Endothelial cell of coronary artery (primary cell): ENCODE data around the gene AMMECR1L. TPM values are rescaled to one million over a fixed set of nuclear protein-coding genes. Genes with fewer than 3 reads are reported as not detected.

Source experiments
- total RNA-seq: library from RNA; depleted of rRNA; stranded (reverse); fragments of >200 nt; gene quantifications from 2 replicates; pipeline ENCODE4 v1.2.3, GENCODE V29; 2014

The AMMECR1L gene
- 16.0 and 20.7 TPM in 2 replicates for total RNA-seq

GRCh38 chr2:127885780-127886592 lies at the start of gene AMMECR1L:
Gene AMMECR1L (minus strand): TSS chr2:127885956. CDS start chr2:127874234, 11,722 bp downstream.

Other genes with a start within 250 kb of the AMMECR1L start
- not detected in 2 replicates for gene GPR17, start 239.8 kb downstream of the AMMECR1L start, total RNA-seq
- gene LIMS2, start 210.4 kb downstream of the AMMECR1L start, total RNA-seq: 9.4 and 22.1 TPM in 2 replicates
- gene SFT2D3, start 184.5 kb downstream of the AMMECR1L start, total RNA-seq: 2.7 and 2.9 TPM in 2 replicates
- 23.8 and 29.6 TPM in 2 replicates for gene WDR33, start 74.8 kb downstream of the AMMECR1L start, total RNA-seq
- 23.3 and 24.8 TPM in 2 replicates for gene POLR2D, start 27.8 kb downstream of the AMMECR1L start, total RNA-seq
- gene SAP130, start 142.1 kb upstream of the AMMECR1L start, total RNA-seq: 2.9 and 3.4 TPM in 2 replicates
- gene UGGT1, start 205.2 kb upstream of the AMMECR1L start, total RNA-seq: 68.1 and 72.9 TPM in 2 replicates